PFSK-1 (cell line): ENCODE measurements around the gene ACY1.

Experiments
- FOXP2 ChIP-seq: optimal IDR thresholded peaks from 2 replicates; pipeline ENCODE3; 2011; ENCODE audit warnings: borderline replicate concordance, control low read depth, inconsistent platforms; ENCODE audit not compliant: insufficient read depth; ENCODE audit errors: extremely low read length, extremely low read depth
- POLR2AphosphoS5 ChIP-seq: IDR thresholded peaks from 2 replicates; pipeline ENCODE4 v1.6.1; 2012; ENCODE audit warnings: low read depth, mild to moderate bottlenecking, control low read depth, low read length, moderate library complexity
- REST ChIP-seq, 2 experiments: IDR thresholded peaks; 2 replicates each; pipeline versions ENCODE4 v1.6.1 to v1.8.0; 2011 to 2012; ENCODE audit warnings: low read depth in 2 of 2, low read length in 2 of 2, control low read depth in 1 of 2, inconsistent platforms in 1 of 2, mild to moderate bottlenecking in 1 of 2, moderate library complexity in 1 of 2; ENCODE audit not compliant: insufficient read depth in 1 of 2
- SIN3A ChIP-seq: IDR thresholded peaks from 2 replicates; pipeline ENCODE4 v1.6.1; 2012; ENCODE audit warnings: mild to moderate bottlenecking, low read length, moderate library complexity, borderline replicate concordance; ENCODE audit not compliant: insufficient read depth
- TAF1 ChIP-seq: IDR thresholded peaks from 2 replicates; pipeline ENCODE4 v1.6.1; 2012; ENCODE audit warnings: low read length, control low read depth, borderline replicate concordance; ENCODE audit not compliant: insufficient read depth

- no peak for TF ChIP-seq POLR2AphosphoS5
- no peak for TF ChIP-seq TAF1
- no peak for TF ChIP-seq FOXP2
- TF ChIP-seq REST (IDR thresholded peaks at IDR 0.05; ENCODE audit: insufficient read depth in 1 of 2, low read depth in 2 of 2, low read length in 2 of 2), result no peak
- TF ChIP-seq SIN3A, result no peak
Observed at GRCh38 chr3:51945031-51945840, 38.1 kb upstream of the ACY1 start.
